GM08714 (cell line): ENCODE data around the gene NGDN.

ENCODE experiments used
- H3K4me3 ChIP-seq: fragments of 200-500 bp; sonication (Bioruptor generic); 2 replicates; pipeline ENCODE4 v1.5.1; 2014; ENCODE audit warnings: mild to moderate bottlenecking, low read length, inconsistent platforms
- ZNF274 ChIP-seq: IDR thresholded peaks from 2 replicates; pipeline ENCODE4 v1.6.1; 2012; ENCODE audit warnings: mild to moderate bottlenecking, low read depth, low read length

Gene NGDN

GRCh38 chr14:23478109-23478759, 8.7 kb downstream of the NGDN start:
- TF ChIP-seq ZNF274 = no peak
- no peak overlapping the region for H3K4me3 ChIP-seq

- no peak for TF ChIP-seq ZNF274
- no peak overlapping the region for H3K4me3 ChIP-seq
Measured at GRCh38 chr14:23481362-23481970, 12.0 kb downstream of the NGDN start.

- no peak for TF ChIP-seq ZNF274
- H3K4me3 ChIP-seq = no peak overlapping the region
Measured at GRCh38 chr14:23481979-23482822, 12.7 kb downstream of the NGDN start.

DNA sequence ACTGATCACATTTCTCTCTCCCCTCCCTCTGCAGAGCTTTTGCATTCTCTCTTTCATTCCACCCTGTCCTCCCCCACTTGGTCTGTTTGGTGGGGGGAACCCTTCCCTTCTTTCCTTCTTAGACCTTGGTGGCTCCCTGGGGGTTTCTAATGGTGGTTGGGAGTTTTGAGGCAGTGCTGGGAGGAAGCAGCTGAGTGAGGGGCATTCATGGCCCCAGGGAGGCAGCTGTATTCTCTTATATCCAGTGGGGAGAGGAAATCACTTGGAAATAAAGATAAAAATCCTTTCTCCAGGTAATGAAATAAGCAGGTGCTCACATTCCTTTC, 13.3 kb downstream of the NGDN start:
- no peak overlapping the region for H3K4me3 ChIP-seq
- TF ChIP-seq ZNF274 = no peak

- no peak overlapping the region for H3K4me3 ChIP-seq
- TF ChIP-seq ZNF274 = no peak
Measured at GRCh38 chr14:23483236-23483854, 13.8 kb downstream of the NGDN start.

- H3K4me3 ChIP-seq = no peak overlapping the region
- TF ChIP-seq ZNF274 = no peak
Measured at GRCh38 chr14:23485326-23485725, 15.8 kb downstream of the NGDN start.

- no peak overlapping the region for H3K4me3 ChIP-seq
- TF ChIP-seq ZNF274 = no peak
Measured at GRCh38 chr14:23486036-23486435, 16.5 kb downstream of the NGDN start.

DNA sequence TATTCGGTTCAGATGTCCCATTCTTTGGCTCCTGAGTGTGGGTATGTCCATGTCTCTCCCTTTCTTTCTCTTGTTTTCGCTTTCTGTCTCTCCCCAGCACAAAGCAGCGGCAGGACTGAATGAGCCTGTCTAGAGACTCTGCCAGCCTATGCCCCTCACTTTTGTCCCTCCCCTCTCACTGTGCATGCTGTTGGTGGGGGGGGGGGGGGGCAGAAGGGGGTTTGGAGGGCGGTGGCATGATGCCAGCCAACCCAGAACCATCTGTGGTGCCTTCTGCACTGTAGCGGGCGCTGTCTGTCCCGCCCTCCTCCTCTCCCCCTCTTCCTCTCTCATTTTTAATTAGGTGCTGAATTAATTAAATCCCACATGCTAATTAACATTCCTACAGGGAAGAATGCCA, 17.7 kb downstream of the NGDN start:
- no peak for TF ChIP-seq ZNF274
- H3K4me3 ChIP-seq = no peak overlapping the region

GRCh38 chr14:23492618-23493272, 23.2 kb downstream of the NGDN start:
- H3K4me3 ChIP-seq = no peak overlapping the region
- no peak for TF ChIP-seq ZNF274

DNA sequence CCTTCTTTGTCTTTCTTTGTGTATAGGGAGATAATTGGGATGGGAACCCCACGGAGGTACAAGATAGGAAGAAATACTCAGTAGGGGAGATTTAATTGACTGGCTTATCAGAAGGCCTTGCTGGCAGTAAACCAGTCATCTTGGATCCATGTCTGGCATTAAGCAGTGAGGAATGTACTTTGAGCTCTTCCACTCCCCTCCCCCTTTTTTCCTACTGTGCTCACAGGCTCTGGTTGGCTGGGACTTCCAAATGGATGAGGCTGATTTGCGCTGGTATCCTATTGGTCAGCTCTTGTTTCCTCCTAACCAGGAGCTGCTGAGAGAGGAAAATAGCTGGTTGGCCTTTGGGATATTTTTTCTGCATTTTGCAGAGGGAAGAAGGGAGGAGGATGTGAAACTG, 24.7 kb downstream of the NGDN start:
- no peak for TF ChIP-seq ZNF274
- H3K4me3 ChIP-seq = no peak overlapping the region

DNA sequence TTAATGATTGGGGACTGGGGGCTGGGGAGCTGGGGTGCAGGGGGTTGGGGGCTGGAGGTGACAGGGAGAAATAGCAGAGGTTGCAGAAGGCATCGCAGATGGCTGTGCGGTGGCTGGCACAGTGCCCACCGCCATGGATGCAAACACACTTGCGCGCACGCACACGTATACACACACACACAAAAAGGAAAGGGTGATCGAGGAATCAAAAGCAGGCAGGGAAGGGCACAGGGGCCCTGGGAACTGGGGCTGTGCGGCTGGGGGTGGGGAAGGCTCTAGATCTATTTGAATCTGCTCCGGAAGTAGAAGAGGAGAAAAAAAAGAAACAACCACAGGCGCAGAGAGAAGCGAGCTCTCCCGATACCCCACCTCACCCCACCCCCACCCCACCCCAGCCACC, 42.7 kb downstream of the NGDN start:
- no peak for TF ChIP-seq ZNF274
- H3K4me3 ChIP-seq = no peak overlapping the region; the same call in 1 of the 2 replicates

GRCh38 chr14:23513005-23513817, 43.7 kb downstream of the NGDN start:
- TF ChIP-seq ZNF274 = no peak
- no peak overlapping the region for H3K4me3 ChIP-seq
